ENCODE data around the gene CSTF1. TPM values are rescaled to one million over a fixed set of nuclear protein-coding genes. Genes with fewer than 3 reads are reported as not detected.

The CSTF1 gene
- total RNA-seq, 4 donors from 2014 or later: 5.2 to 21.8 (median 14.2) TPM

DNA sequence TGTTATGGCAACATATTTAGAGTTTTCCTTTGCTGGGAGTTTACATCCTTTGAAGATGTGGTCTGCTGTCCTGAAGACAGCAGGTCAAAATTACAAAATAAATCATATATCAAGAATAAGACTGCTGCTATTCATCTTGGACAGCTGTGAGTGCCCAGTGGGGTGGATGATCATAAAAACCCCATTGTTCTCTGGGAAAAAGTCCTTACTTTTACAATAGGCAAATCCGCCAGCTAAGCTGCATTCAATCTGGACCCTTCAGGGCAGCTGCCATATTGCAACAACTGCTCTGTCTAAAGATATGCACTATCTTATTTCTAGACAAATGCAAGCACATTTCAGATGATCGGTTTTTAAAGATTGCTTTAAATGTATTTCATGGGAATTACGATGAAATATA lies 39.0 kb downstream of the CSTF1 start:
- Histone ChIP-seq H3K27ac (no peak overlapping the region), H3K27me3 (no peaks in the 10 kb centered on the region), H3K4me1 (peaks cover 0 to 9% (median 2%) of the 10 kb centered on the region in 4 donors), H3K9me3 (no peaks in the 10 kb centered on the region), H3K4me3 (no peak overlapping the region), H3K36me3 (no peaks in the 10 kb centered on the region)
- no peak for DNase-seq
- in situ Hi-C loops (cut with MboI; ENCODE audit: low pct_ligation_motif_present in 1 of 4, low pct_unique_long_range_greater_than_20kb in 1 of 4, low sequenced_read_pairs in 3 of 4) (no loop called here), intact Hi-C loops (cut with DNase I; ENCODE audit: low total_unique reads) (no loop called here)
- TF ChIP-seq POLR2A (IDR thresholded peaks at IDR 0.05): no peak
- TF ChIP-seq, protein P1, sequence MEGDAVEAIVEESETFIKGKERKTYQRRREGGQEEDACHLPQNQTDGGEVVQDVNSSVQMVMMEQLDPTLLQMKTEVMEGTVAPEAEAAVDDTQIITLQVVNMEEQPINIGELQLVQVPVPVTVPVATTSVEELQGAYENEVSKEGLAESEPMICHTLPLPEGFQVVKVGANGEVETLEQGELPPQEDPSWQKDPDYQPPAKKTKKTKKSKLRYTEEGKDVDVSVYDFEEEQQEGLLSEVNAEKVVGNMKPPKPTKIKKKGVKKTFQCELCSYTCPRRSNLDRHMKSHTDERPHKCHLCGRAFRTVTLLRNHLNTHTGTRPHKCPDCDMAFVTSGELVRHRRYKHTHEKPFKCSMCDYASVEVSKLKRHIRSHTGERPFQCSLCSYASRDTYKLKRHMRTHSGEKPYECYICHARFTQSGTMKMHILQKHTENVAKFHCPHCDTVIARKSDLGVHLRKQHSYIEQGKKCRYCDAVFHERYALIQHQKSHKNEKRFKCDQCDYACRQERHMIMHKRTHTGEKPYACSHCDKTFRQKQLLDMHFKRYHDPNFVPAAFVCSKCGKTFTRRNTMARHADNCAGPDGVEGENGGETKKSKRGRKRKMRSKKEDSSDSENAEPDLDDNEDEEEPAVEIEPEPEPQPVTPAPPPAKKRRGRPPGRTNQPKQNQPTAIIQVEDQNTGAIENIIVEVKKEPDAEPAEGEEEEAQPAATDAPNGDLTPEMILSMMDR (IDR thresholded peaks at IDR 0.05): no peak
- no peak for TF ChIP-seq POLR2AphosphoS5 (IDR thresholded peaks at IDR 0.05)
- no peak for TF ChIP-seq EP300 (IDR thresholded peaks at IDR 0.05; ENCODE audit: low read depth)
- 91 to 94% methylated on average over 3 of the region's 3 CpGs for WGBS, 2 donors (ENCODE audit: low coverage in 1 of 2)

- in situ Hi-C loops (cut with MboI; ENCODE audit: low pct_ligation_motif_present in 1 of 4, low pct_unique_long_range_greater_than_20kb in 1 of 4, low sequenced_read_pairs in 3 of 4): no loop called here
- 51 to 52% methylated on average over 3 of the region's 3 CpGs for WGBS, 2 donors (ENCODE audit: low coverage in 1 of 2)
- no peak overlapping the region for H3K4me3 ChIP-seq
- intact Hi-C loops (cut with DNase I; ENCODE audit: low total_unique reads): no loop called here
- H3K27me3 ChIP-seq: no peaks in the 10 kb centered on the region
- peaks cover 0 to 9% (median 2%) of the 10 kb centered on the region in 4 donors for H3K4me1 ChIP-seq
- H3K27ac ChIP-seq: no peak overlapping the region
- H3K36me3 ChIP-seq: no peaks in the 10 kb centered on the region
- DNase-seq: no peak
- H3K9me3 ChIP-seq: no peaks in the 10 kb centered on the region
- no peak for TF ChIP-seq EP300 (IDR thresholded peaks at IDR 0.05; ENCODE audit: low read depth)
- TF ChIP-seq, protein P1 (IDR thresholded peaks at IDR 0.05): no peak
- no peak for TF ChIP-seq POLR2A (IDR thresholded peaks at IDR 0.05)
- no peak for TF ChIP-seq POLR2AphosphoS5 (IDR thresholded peaks at IDR 0.05)
Measured at GRCh38 chr20:56433221-56433879, 40.9 kb downstream of the CSTF1 start.

- Histone ChIP-seq H3K9me3 (no peaks in the 10 kb centered on the region), H3K27me3 (no peaks in the 10 kb centered on the region), H3K27ac (no peak overlapping the region), H3K4me3 (no peak overlapping the region), H3K36me3 (no peaks in the 10 kb centered on the region), H3K4me1 (peaks cover 0 to 9% (median 2%) of the 10 kb centered on the region in 4 donors)
- intact Hi-C loops (cut with DNase I; ENCODE audit: low total_unique reads): no loop called here
- no peak for TF ChIP-seq POLR2AphosphoS5 (IDR thresholded peaks at IDR 0.05)
- TF ChIP-seq POLR2A (IDR thresholded peaks at IDR 0.05): no peak
- no peak for TF ChIP-seq EP300 (IDR thresholded peaks at IDR 0.05; ENCODE audit: low read depth)
- TF ChIP-seq, protein P1 (IDR thresholded peaks at IDR 0.05): no peak
- in situ Hi-C loops (cut with MboI; ENCODE audit: low pct_ligation_motif_present in 1 of 4, low pct_unique_long_range_greater_than_20kb in 1 of 4, low sequenced_read_pairs in 3 of 4): no loop called here
- 35 to 48% methylated on average over 5 to 6 of the region's 6 CpGs for WGBS, 2 donors (ENCODE audit: low coverage in 1 of 2)
- no peak for DNase-seq
Measured at GRCh38 chr20:56433880-56434255, 41.4 kb downstream of the CSTF1 start.

- in situ Hi-C loops (cut with MboI; ENCODE audit: low pct_ligation_motif_present in 1 of 4, low pct_unique_long_range_greater_than_20kb in 1 of 4, low sequenced_read_pairs in 3 of 4) (no loop called here), intact Hi-C loops (cut with DNase I; ENCODE audit: low total_unique reads) (no loop called here)
- 93% methylated on average over 20 of the region's 20 CpGs; no CpG with 5 or more reads in 1 of the 2 donors for WGBS, 2 donors (ENCODE audit: low coverage in 1 of 2)
- peaks cover 0 to 17% (median 2%) of the 10 kb centered on the region in 4 donors for H3K4me1 ChIP-seq
- TF ChIP-seq POLR2AphosphoS5 (IDR thresholded peaks at IDR 0.05) (no peak), POLR2A (IDR thresholded peaks at IDR 0.05) (no peak), EP300 (IDR thresholded peaks at IDR 0.05; ENCODE audit: low read depth) (no peak)
- TF ChIP-seq, protein P1 (IDR thresholded peaks at IDR 0.05): no peak
- no peaks in the 10 kb centered on the region for H3K36me3 ChIP-seq
- no peak for DNase-seq
- H3K4me3 ChIP-seq: no peak overlapping the region
- no peaks in the 10 kb centered on the region for H3K27me3 ChIP-seq
- H3K9me3 ChIP-seq: no peaks in the 10 kb centered on the region
- no peak overlapping the region for H3K27ac ChIP-seq
Measured at GRCh38 chr20:56437196-56437960, 44.9 kb downstream of the CSTF1 start.

Measured in transverse colon (tissue), 4 donors.